HG02981 (cell line): ENCODE measurements around the gene PRMT7.

Experiments used
- ATAC-seq: cut with Tn5 transposase; IDR thresholded peaks from one replicate; pipeline ENCODE4 v1.9.1; 2021; ENCODE audit warnings: mild to moderate bottlenecking, moderate library complexity; ENCODE audit not compliant: unreplicated experiment

Gene PRMT7

DNA sequence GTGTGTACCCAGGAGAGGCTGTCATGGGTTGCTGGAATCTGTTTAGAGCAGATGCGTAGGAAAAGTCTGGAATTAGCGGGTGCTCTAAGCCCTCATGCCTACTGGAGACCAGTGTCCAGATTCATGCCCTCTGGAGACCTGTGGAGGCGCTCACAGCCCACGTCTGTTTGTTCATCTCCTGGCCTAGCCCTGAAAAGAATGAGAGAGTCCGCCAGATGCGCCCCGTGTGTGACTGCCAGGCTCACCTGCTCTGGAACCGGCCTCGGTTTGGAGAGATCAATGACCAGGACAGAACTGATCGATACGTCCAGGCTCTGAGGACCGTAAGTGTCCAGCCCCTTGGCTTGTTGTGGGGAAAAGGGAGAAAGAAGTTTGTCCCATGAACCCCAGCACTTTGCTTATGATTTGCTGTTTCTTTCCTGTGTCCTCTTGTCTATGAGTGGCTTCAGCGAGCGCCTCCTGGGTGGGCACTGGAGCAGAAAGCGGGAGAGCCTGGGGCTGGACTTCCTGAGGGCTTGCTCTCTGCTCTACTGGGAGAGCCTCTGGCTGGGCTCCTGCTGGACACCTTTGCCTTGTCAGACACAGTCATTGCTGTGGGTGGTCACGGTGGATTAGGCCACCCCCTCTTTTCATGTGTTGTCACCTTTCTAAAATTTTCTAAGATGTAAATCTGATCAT is 35.3 kb downstream of the PRMT7 start:
- no peak for ATAC-seq

- no peak for ATAC-seq
Measured at GRCh38 chr16:68346892-68347480, 36.2 kb downstream of the PRMT7 start.

- no peak for ATAC-seq
Measured at GRCh38 chr16:68347605-68348004, 36.8 kb downstream of the PRMT7 start.

DNA sequence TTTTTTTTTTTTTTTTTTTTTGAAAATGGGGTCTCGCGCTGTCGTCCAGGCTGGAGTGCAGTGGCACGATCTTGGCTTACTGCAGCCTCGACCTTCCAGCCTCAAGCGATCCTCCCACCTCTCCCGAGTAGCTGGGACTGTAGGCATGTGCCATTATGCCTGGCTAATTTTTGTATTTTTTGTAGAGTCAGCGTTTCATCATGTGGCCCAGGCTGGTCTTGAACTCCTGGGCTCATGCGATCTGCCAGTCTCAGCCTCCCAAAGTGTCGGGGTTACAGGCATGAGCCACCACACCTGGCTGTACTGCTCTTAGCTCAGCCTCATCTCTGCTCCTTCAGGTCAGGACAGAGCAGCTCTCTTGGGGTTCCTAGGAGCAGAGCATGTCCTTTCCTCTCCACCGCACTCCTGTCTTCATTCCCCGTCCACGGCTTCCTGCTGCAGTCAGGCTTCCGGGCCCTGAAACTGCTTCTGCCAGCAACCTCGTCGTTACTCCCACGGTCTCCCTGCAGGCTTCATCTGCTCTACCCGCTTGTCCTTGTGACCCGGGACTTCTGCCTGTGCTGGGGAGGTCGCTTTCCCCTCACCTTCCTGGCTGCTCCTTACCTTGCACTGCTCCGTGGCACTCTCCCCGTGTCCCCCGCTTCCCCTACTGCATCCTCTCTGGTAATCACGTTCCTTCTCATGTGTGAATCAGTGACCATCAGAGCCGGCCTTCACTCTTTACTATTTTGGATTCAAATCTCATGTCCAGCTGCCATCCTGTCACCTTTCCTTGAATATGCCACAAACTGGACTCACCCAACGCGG is 38.0 kb downstream of the PRMT7 start:
- ATAC-seq: no peak

- no peak for ATAC-seq
Measured at GRCh38 chr16:68349838-68350410, 39.1 kb downstream of the PRMT7 start.

DNA sequence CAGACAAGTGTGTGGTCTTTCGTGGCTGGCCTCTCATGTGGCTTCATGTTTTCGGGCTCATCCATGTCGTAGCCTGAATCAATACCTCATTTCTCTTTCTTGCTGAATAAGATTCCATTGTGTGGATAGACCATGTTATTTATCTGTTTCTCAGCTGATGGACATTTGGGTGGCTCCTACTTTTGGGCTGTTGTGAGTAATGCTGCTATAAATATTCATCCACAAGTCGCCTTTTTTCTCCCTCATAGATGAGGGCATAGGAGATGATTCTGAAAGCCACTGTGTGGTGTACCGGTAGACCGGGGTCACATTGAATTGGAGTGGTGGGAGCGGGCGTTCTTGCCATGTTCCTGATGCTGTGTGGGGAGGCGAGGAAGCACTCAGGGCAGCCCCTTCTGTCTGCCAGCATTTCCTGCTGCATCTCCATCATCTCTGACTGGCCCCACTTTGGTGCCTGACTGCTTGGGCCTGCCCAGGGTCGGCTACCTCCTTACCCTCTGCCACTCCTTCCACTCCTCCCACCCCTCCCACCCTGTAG is 40.1 kb downstream of the PRMT7 start:
- no peak for ATAC-seq

DNA sequence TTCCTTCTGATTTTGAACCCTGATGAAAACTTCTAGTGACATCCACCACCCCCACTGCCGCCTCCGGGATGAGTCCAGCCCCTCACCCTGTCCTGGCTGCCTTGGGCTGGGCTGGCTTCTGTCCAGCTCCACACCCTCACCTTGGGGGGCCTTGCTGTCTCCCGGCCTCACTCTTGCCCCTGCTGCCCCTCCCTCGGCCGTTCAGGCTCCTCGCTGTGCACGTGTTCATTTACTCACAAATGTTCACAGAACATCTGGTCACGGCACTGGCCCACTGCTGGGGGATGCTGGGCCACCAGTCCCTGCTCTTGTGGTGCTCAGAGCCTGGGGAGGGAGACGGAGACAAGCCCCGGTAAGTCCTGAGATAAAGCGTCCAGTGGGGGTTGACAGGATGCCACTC is 40.6 kb downstream of the PRMT7 start:
- ATAC-seq: no peak

GRCh38 chr16:68351991-68352431 is 41.2 kb downstream of the PRMT7 start:
- ATAC-seq: no peak

DNA sequence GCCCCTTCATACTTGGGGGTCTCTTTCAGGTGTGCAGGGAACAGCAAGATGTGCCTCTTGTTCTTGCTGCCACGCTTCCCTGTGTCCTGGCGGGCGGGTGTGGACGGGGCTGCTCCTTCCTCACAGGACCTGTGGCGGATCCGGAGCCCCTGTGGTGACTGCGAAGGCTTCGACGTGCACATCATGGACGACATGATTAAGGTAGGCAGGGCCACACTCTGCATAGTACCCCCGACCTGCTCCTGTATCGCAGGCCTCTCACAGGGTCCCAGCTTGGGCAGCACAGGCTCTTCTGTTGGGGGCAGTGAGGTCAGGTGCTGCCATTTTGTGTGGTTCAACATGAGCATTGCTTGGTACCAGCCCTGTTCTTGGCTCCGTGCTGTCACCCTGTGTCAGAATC is 42.5 kb downstream of the PRMT7 start:
- ATAC-seq: no peak

- ATAC-seq: no peak
Measured at GRCh38 chr16:68354816-68355215, 44.0 kb downstream of the PRMT7 start.

DNA sequence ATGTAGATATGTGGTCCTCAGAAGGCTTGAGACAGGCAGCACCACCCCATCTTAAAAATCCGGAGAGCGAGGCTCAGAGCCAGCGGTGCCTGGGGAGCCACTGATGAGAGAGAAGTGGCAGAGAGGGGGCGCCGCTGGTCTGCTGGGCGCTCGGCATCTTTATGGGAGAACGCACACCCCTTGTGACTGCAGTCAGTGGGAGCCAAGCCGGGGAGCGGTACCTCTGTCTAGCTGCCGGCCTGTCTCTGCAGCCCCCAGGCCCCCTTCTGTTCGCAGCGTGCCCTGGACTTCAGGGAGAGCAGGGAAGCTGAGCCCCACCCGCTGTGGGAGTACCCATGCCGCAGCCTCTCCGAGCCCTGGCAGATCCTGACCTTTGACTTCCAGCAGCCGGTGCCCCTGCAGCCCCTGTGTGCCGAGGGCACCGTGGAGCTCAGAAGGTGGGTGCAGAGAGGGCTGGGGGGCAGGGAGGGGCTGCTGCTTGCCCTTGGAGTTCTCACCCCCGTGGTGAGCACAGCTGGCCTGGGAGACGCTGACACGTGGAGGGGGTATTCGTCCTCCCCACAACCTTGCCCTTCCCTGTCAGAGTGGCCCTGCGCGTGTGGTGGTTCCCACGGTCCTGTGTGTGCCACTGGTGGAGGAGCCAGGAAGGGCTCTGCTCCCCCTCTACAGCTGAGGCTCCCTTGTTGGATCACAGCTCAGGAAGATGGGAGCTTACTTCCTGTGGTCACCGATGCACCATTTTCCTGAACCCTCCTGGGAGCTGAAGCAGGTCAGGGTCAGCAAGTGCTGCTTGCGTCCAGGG is 44.8 kb downstream of the PRMT7 start:
- ATAC-seq: peak; percentile 9

DNA sequence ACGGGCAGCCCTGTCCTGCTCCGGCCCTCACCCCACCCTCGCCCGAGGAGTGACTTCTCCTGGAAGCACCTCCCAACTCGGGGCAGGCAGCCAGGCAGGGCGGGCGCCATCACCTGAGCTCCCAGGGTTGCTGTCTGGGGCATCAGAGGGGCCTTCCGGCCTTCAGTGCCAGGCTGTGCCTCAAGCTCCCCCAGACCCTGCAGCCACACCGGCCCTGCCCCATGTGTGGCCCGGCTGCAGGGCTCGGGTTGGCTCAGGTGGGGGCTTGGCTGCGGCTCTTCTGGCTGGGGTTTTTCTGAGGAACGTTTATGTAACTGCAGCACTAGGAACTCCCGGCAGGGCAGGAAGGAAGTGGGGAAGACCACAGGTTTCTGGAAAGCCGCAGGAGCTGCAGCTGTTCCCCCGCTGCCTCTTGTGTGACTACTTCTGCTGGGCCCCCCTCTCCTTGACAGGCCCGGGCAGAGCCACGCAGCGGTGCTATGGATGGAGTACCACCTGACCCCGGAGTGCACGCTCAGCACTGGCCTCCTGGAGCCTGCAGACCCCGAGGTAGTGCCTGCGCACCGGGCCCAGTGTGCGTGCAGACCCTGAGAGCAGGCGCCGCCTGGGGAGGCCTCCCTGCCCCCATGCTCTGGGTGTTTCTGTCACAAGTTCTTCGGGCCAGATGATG is 45.6 kb downstream of the PRMT7 start:
- ATAC-seq: peak; percentile 71

DNA sequence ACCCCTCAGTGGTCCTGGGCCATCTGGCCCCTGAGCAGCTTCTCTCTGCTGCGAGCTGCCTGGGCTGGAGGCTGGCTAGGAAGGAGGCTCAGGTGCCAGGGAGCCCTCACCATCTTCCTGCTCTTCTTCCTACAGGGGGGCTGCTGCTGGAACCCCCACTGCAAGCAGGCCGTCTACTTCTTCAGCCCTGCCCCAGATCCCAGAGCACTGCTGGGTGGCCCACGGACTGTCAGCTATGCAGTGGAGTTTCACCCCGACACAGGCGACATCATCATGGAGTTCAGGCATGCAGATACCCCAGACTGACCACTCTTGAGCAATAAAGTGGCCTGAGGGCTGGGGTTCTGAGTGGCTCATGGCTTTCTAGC is 46.1 kb downstream of the PRMT7 start:
- ATAC-seq: no peak

- ATAC-seq: no peak
Measured at GRCh38 chr16:68357521-68357922, 46.7 kb downstream of the PRMT7 start.

GRCh38 chr16:68357923-68358322 is 47.1 kb downstream of the PRMT7 start:
- ATAC-seq: no peak

- ATAC-seq: no peak
Measured at GRCh38 chr16:68358951-68359350, 48.1 kb downstream of the PRMT7 start.

DNA sequence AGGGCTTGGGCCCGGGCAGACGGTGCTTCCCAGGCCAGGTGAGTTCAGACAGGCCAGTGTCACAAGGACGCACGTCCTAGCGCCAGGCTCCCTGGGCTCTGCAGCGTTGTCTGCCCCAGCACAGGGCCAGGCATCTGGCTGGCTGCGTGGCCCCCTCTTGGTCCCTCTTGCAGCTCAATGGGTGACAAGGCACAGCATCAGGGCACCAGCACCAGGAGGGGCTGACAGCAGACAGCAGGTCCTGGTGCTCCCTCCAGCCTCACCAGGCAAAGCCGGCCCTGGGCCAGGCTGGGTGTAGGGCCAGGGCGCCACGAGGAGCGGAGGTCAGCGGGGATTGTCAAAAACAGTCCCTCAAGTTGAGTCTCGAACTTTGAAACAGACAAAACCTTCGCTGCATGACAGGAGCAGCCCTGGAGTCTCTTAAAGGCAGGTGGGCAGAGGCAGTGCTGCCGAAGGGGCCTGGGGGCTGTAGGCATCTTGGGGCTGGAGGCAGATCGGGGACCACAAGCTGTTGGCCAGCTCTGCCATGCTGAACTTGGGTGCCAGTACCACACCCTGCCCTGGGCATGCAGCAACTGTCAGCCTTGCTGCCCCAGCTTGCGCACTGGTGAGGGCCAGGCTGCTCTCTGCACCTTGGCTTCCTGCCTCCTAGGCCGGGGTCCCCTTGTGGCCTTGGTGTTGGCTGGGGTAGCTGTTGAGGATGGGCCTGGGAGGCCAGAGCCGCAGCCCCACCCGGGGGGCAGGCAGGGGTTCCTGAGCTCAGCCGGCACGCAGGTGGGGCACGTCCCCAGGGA is 48.8 kb downstream of the PRMT7 start:
- no peak for ATAC-seq

- no peak for ATAC-seq
Measured at GRCh38 chr16:68360547-68360946, 49.7 kb downstream of the PRMT7 start.

DNA sequence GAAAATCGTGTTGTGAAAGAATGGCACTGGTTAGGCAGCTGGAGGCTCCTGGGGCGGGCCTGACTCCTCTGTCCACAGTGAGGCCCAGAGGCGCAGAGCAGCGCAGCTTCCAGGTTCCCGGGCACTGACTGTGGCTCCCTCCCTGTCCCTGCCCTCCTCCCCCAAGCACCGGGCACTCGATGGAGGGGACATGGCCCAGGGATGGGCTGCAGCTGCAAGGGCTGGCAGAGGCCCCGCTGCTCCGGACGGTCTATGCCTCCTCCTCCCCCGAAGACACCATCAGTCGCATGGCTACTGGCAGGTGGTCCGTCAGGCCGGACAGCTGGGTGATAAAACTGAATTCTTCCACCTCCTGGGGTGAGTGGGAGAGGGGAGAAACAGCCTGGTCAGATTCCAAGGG is 50.1 kb downstream of the PRMT7 start:
- ATAC-seq: no peak
